Measurements from ENCODE around the gene SPATA21.

- TF ChIP-seq CTCF (optimal IDR thresholded peaks at IDR 0.05 in 1 of 3, IDR thresholded peaks at IDR 0.05 in 1 of 3, conservative IDR thresholded peaks at IDR 0.05 in 1 of 3; ENCODE audit: extremely low read depth in 1 of 3, insufficient read depth in 2 of 3, low read length in 3 of 3) (no peak), EZH2 (IDR thresholded peaks at IDR 0.05; ENCODE audit: low read length) (no peak)
These were observed 25.6 kb upstream of the SPATA21 start for GRCh38 chr1:16462773-16463330.
